ENCODE results near the gene MAPKBP1.

DNA sequence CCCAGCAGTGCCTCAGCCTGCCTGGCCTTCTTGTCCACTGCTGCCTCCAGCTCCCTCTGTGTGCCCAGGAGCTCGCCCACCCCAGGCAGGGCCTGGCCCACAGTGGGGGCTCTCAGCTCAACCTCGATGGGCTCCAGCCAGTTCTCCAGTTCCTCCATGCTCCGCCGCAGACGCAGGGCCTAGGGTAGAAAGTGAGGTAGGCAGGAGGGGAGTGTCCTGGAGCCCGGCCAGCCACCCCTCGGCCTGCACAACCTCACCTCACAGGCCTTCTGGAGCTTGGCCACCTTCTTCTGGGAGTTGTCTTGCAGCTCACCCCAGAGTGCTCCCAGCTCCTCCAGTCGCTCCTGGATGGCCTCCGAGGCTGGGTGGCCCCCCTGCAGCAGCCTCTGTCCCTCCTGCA is 83.0 kb downstream of the MAPKBP1 start:
- TF ChIP-seq, protein P1, sequence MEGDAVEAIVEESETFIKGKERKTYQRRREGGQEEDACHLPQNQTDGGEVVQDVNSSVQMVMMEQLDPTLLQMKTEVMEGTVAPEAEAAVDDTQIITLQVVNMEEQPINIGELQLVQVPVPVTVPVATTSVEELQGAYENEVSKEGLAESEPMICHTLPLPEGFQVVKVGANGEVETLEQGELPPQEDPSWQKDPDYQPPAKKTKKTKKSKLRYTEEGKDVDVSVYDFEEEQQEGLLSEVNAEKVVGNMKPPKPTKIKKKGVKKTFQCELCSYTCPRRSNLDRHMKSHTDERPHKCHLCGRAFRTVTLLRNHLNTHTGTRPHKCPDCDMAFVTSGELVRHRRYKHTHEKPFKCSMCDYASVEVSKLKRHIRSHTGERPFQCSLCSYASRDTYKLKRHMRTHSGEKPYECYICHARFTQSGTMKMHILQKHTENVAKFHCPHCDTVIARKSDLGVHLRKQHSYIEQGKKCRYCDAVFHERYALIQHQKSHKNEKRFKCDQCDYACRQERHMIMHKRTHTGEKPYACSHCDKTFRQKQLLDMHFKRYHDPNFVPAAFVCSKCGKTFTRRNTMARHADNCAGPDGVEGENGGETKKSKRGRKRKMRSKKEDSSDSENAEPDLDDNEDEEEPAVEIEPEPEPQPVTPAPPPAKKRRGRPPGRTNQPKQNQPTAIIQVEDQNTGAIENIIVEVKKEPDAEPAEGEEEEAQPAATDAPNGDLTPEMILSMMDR (IDR thresholded peaks at IDR 0.05), result no peak
- TF ChIP-seq POLR2A (IDR thresholded peaks at IDR 0.05), result no peak
- no peak for TF ChIP-seq EP300 (IDR thresholded peaks at IDR 0.05)
